Spinal cord (tissue), 10 donors: Measurements from ENCODE around the gene HELZ2. TPM values are rescaled to one million over a fixed set of nuclear protein-coding genes. Genes with fewer than 3 reads are reported as not detected.
A peak's percentile ranks its signal among the peaks of the same experiment; 100 is the strongest.

Source experiments
- DNase-seq, 6 donors: peaks; one replicate each; pipeline versions ENCODE4 v3.0.0 to v3.0.0-alpha.2; 2013 to 2015; ENCODE audit warnings: low spot score in 6 of 6, low read depth in 4 of 6
- H3K27ac ChIP-seq: one replicate; pipeline ENCODE4 v1.5.1; 2013; ENCODE audit warnings: low read depth, low read length, control low read depth
- H3K27me3 ChIP-seq: one replicate; pipeline ENCODE4 v1.6.1; 2013; ENCODE audit warnings: low read length; ENCODE audit not compliant: control insufficient read depth, insufficient read depth
- H3K36me3 ChIP-seq: one replicate; pipeline ENCODE4 v1.6.1; 2013; ENCODE audit warnings: low read length; ENCODE audit not compliant: control insufficient read depth, insufficient read depth
- H3K4me1 ChIP-seq: one replicate; pipeline ENCODE4 v1.6.1; 2013; ENCODE audit warnings: low read length; ENCODE audit not compliant: control insufficient read depth, insufficient read depth
- H3K4me3 ChIP-seq: one replicate; pipeline ENCODE4 v1.5.1; 2013; ENCODE audit warnings: low read depth, low read length, control low read depth
- H3K9me3 ChIP-seq: one replicate; pipeline ENCODE4 v1.6.1; 2013; ENCODE audit warnings: low read length; ENCODE audit not compliant: control insufficient read depth, insufficient read depth
- WGBS: methylation state at CpG from one replicate; pipeline ENCODE4 v1.1.5; 2013; ENCODE audit warnings: missing lambda C conversion rate; ENCODE audit not compliant: insufficient coverage; 5-methylcytosine and 5-hydroxymethylcytosine counted together
- polyA plus RNA-seq, 2 donors: library from polyadenylated mRNA; unstranded; fragments of 120-200 nt; gene quantifications; one replicate each; pipeline ENCODE4 v1.2.1, GENCODE V29; 2013; ENCODE audit not compliant: insufficient read length in 2 of 2
- total RNA-seq, 2 donors: library from RNA; depleted of rRNA in 1 of 2; stranded (reverse); fragments of 120-200 nt in 1 of 2; fragments of >200 nt in 1 of 2; gene quantifications; one replicate each; pipeline versions ENCODE4 v1.2.3 to v1.2.4, GENCODE V29; 2013 to 2014
- donor health status: healthy.

HELZ2 gene
- total and polyA plus RNA-seq, 4 donors: 6.1 to 9.9 (median 7.0) TPM

GRCh38 chr20:63544958-63545516 lies 29.0 kb downstream of the HELZ2 start:
- WGBS: 79% methylated on average over 15 of the region's 19 CpGs
- peaks cover 16% of the 10 kb centered on the region for H3K27me3 ChIP-seq
- H3K4me3 ChIP-seq: no peak overlapping the region
- H3K4me1 ChIP-seq: peaks cover 6% of the 10 kb centered on the region
- no peaks in the 10 kb centered on the region for H3K36me3 ChIP-seq
- no peak overlapping the region for H3K27ac ChIP-seq
- no peak for DNase-seq
- no peaks in the 10 kb centered on the region for H3K9me3 ChIP-seq

- Histone ChIP-seq H3K9me3 (no peaks in the 10 kb centered on the region), H3K36me3 (no peaks in the 10 kb centered on the region), H3K27me3 (peaks cover 16% of the 10 kb centered on the region), H3K27ac (no peak overlapping the region), H3K4me3 (no peak overlapping the region), H3K4me1 (peaks cover 6% of the 10 kb centered on the region)
- 72% methylated on average over 27 of the region's 27 CpGs for WGBS
- no peak for DNase-seq
Measured at GRCh38 chr20:63544241-63544957, 29.6 kb downstream of the HELZ2 start.

GRCh38 chr20:63543733-63544132 lies 30.3 kb downstream of the HELZ2 start:
- no peak overlapping the region for H3K4me3 ChIP-seq
- WGBS: 97% methylated on average over 6 of the region's 6 CpGs
- DNase-seq: no peak
- H3K27ac ChIP-seq: no peak overlapping the region
- peaks cover 16% of the 10 kb centered on the region for H3K27me3 ChIP-seq
- H3K9me3 ChIP-seq: no peaks in the 10 kb centered on the region
- H3K36me3 ChIP-seq: no peaks in the 10 kb centered on the region
- H3K4me1 ChIP-seq: peaks cover 6% of the 10 kb centered on the region

- Histone ChIP-seq H3K9me3 (no peaks in the 10 kb centered on the region), H3K4me3 (no peak overlapping the region), H3K27me3 (peaks cover 10% of the 10 kb centered on the region), H3K27ac (no peak overlapping the region), H3K4me1 (peaks cover 6% of the 10 kb centered on the region), H3K36me3 (no peaks in the 10 kb centered on the region)
- no peak for DNase-seq
- 82% methylated on average over 10 of the region's 10 CpGs for WGBS
Measured at GRCh38 chr20:63543131-63543530, 30.9 kb downstream of the HELZ2 start.

GRCh38 chr20:63542696-63543095 lies 31.3 kb downstream of the HELZ2 start:
- no peak for DNase-seq
- Histone ChIP-seq H3K27ac (no peak overlapping the region), H3K9me3 (no peaks in the 10 kb centered on the region), H3K36me3 (no peaks in the 10 kb centered on the region), H3K27me3 (peaks cover 8% of the 10 kb centered on the region), H3K4me1 (peaks cover 11% of the 10 kb centered on the region), H3K4me3 (no peak overlapping the region)
- WGBS: 84% methylated on average over 10 of the region's 10 CpGs

GRCh38 chr20:63542031-63542559 lies 31.9 kb downstream of the HELZ2 start:
- no peak for DNase-seq
- Histone ChIP-seq H3K27me3 (peaks cover 6% of the 10 kb centered on the region), H3K4me1 (peaks cover 16% of the 10 kb centered on the region), H3K4me3 (no peak overlapping the region), H3K36me3 (no peaks in the 10 kb centered on the region), H3K9me3 (no peaks in the 10 kb centered on the region), H3K27ac (no peak overlapping the region)
- 84% methylated on average over 36 of the region's 36 CpGs for WGBS

- H3K36me3 ChIP-seq: no peaks in the 10 kb centered on the region
- no peaks in the 10 kb centered on the region for H3K27me3 ChIP-seq
- no peak overlapping the region for H3K4me3 ChIP-seq
- no peak overlapping the region for H3K27ac ChIP-seq
- no peak for DNase-seq
- no peaks in the 10 kb centered on the region for H3K9me3 ChIP-seq
- 90% methylated on average over 28 of the region's 28 CpGs for WGBS
- H3K4me1 ChIP-seq: peaks cover 19% of the 10 kb centered on the region
Measured at GRCh38 chr20:63541371-63541770, 32.7 kb downstream of the HELZ2 start.

GRCh38 chr20:63540417-63541186 lies 33.4 kb downstream of the HELZ2 start:
- Histone ChIP-seq H3K36me3 (no peaks in the 10 kb centered on the region), H3K27me3 (no peaks in the 10 kb centered on the region), H3K27ac (no peak overlapping the region), H3K9me3 (no peaks in the 10 kb centered on the region), H3K4me3 (no peak overlapping the region), H3K4me1 (peaks cover 22% of the 10 kb centered on the region)
- WGBS: 59% methylated on average over 49 of the region's 49 CpGs
- peak in 2 of 6 donors; percentile 47 to 59 for DNase-seq

- WGBS: 92% methylated on average over 28 of the region's 29 CpGs
- Histone ChIP-seq H3K9me3 (no peaks in the 10 kb centered on the region), H3K4me1 (peaks cover 27% of the 10 kb centered on the region), H3K27ac (no peak overlapping the region), H3K27me3 (no peaks in the 10 kb centered on the region), H3K4me3 (no peak overlapping the region), H3K36me3 (no peaks in the 10 kb centered on the region)
- DNase-seq: no peak
Measured at GRCh38 chr20:63539441-63540370, 34.3 kb downstream of the HELZ2 start.
